GM23248 (cell line): ENCODE data around the gene DEFB113. TPM values are rescaled to one million over a fixed set of nuclear protein-coding genes. Genes with fewer than 3 reads are reported as not detected.

Source experiments
- DNase-seq: peaks from one replicate; pipeline ENCODE4 v3.0.0-alpha.2; 2015
- H2AFZ ChIP-seq: fragments of 200-600 bp; sonication (generic); 2 replicates; pipeline ENCODE4 v1.6.1; 2016; ENCODE audit warnings: antibody characterized with exemption
- H3F3A ChIP-seq: fragments of 200-600 bp; sonication (generic); 2 replicates; pipeline ENCODE4 v1.6.1; 2016; ENCODE audit warnings: mild to moderate bottlenecking, antibody characterized with exemption, mixed run types; ENCODE audit not compliant: insufficient read depth
- H3K27ac ChIP-seq: fragments of 200-600 bp; sonication (generic); 2 replicates; pipeline ENCODE4 v1.5.1; 2016; ENCODE audit warnings: mild to moderate bottlenecking
- H3K27me3 ChIP-seq: fragments of 200-600 bp; sonication (generic); replicated peaks from 2 replicates; pipeline ENCODE4 v1.6.1; 2016; ENCODE audit warnings: mild to moderate bottlenecking; ENCODE audit not compliant: insufficient read depth
- H3K36me3 ChIP-seq: fragments of 200-600 bp; sonication (generic); 2 replicates; pipeline ENCODE4 v1.6.1; 2016; ENCODE audit warnings: low read depth, mild to moderate bottlenecking
- H3K4me1 ChIP-seq: fragments of 200-600 bp; sonication (generic); 2 replicates; pipeline ENCODE4 v1.6.1; 2016; ENCODE audit warnings: mild to moderate bottlenecking; ENCODE audit not compliant: insufficient read depth
- H3K4me2 ChIP-seq: fragments of 200-600 bp; sonication (generic); one replicate; pipeline ENCODE4 v1.6.1; 2016; ENCODE audit warnings: mild to moderate bottlenecking; ENCODE audit not compliant: unreplicated experiment
- H3K4me3 ChIP-seq: fragments of 200-600 bp; sonication (generic); 2 replicates; pipeline ENCODE4 v1.5.1; 2016; ENCODE audit warnings: mild to moderate bottlenecking
- H3K79me2 ChIP-seq: fragments of 200-600 bp; sonication (generic); 2 replicates; pipeline ENCODE4 v1.6.1; 2016; ENCODE audit warnings: mild to moderate bottlenecking; ENCODE audit not compliant: insufficient read depth
- H3K9ac ChIP-seq: fragments of 200-600 bp; sonication (generic); 2 replicates; pipeline ENCODE4 v1.6.1; 2016; ENCODE audit warnings: mild to moderate bottlenecking
- H3K9me2 ChIP-seq: fragments of 200-600 bp; sonication (generic); 2 replicates; pipeline ENCODE4 v1.6.1; 2016; ENCODE audit warnings: mixed run types, mild to moderate bottlenecking, moderate library complexity; ENCODE audit not compliant: insufficient read depth
- H3K9me3 ChIP-seq: fragments of 200-600 bp; sonication (generic); one replicate; pipeline ENCODE4 v1.6.1; 2017; ENCODE audit warnings: low read depth
- H4K20me1 ChIP-seq: fragments of 200-600 bp; sonication (generic); 2 replicates; pipeline ENCODE4 v1.6.0; 2016; ENCODE audit not compliant: insufficient read depth
- EZH2 ChIP-seq: fragments of 200-600 bp; sonication (generic); IDR thresholded peaks from 2 replicates; pipeline ENCODE4 v1.6.1; 2018; ENCODE audit warnings: antibody characterized with exemption, mild to moderate bottlenecking; ENCODE audit not compliant: insufficient read depth, poor library complexity, severe bottlenecking
- EZH2phosphoT487 ChIP-seq: fragments of 200-600 bp; sonication (generic); IDR thresholded peaks from 2 replicates; pipeline ENCODE4 v1.6.1; 2018; ENCODE audit warnings: antibody characterized with exemption, moderate library complexity, mild to moderate bottlenecking, low read depth; ENCODE audit not compliant: insufficient read depth
- WGBS, 2 experiments: methylation state at CpG; one replicate each; pipeline ENCODE4 v1.1.6; 2015 to 2017; ENCODE audit warnings: low lambda C conversion rate in 2 of 2, low coverage in 1 of 2; ENCODE audit errors: missing lambda C conversion rate in 2 of 2; 5-methylcytosine and 5-hydroxymethylcytosine counted together
- in situ Hi-C: fragments of 300-500 bp; cut with MboI; formaldehyde crosslinking; loops from 2 replicates; pipeline ENCODE4 v1.15.0; 2020
- polyA plus RNA-seq: library from polyadenylated mRNA; unstranded; fragments of >200 nt; fragmentation: Nextera tagmentation; extraction: Ambion mirVana; gene quantifications from 2 replicates; pipeline ENCODE4 v1.2.1, GENCODE V29; 2016
- total RNA-seq: library from RNA; depleted of rRNA; stranded (reverse); fragments of >200 nt; shearing (Covaris generic); gene quantifications from 2 replicates; pipeline ENCODE4 v1.2.3, GENCODE V29; 2014

DEFB113 gene
- total and polyA plus RNA-seq, 2 experiments from 2014 or later, result not detected

- DNase-seq, result no peak
- TF ChIP-seq EZH2phosphoT487, result no peak
- no peak for TF ChIP-seq EZH2
- H4K20me1 ChIP-seq, result no peaks in the 10 kb centered on the region
- no peaks in the 10 kb centered on the region for H3K9me3 ChIP-seq
- H3K9me2 ChIP-seq, result no peaks in the 10 kb centered on the region
- no peak overlapping the region for H3K4me3 ChIP-seq
- H3K4me2 ChIP-seq, result no peak overlapping the region
- H3F3A ChIP-seq, result no peaks in the 10 kb centered on the region
- H3K4me1 ChIP-seq, result no peaks in the 10 kb centered on the region
- H3K27ac ChIP-seq, result no peak overlapping the region
- no peak overlapping the region for H3K9ac ChIP-seq
- in situ Hi-C loops, result no loop called here
- no peaks in the 10 kb centered on the region for H3K79me2 ChIP-seq
- H3K36me3 ChIP-seq, result no peaks in the 10 kb centered on the region
- 14 to 27% methylated on average over 3 of the region's 3 CpGs for WGBS, 2 experiments
- no peak overlapping the region for H2AFZ ChIP-seq
- no peaks in the 10 kb centered on the region for H3K27me3 ChIP-seq
These were observed 34.0 kb downstream of the DEFB113 start for GRCh38 chr6:49935387-49935786.

GRCh38 chr6:49934770-49935169 lies 34.7 kb downstream of the DEFB113 start:
- Histone ChIP-seq H4K20me1 (no peaks in the 10 kb centered on the region), H3K27ac (no peak overlapping the region), H3F3A (no peaks in the 10 kb centered on the region), H3K4me1 (no peaks in the 10 kb centered on the region), H3K9ac (no peak overlapping the region), H2AFZ (no peak overlapping the region), H3K79me2 (no peaks in the 10 kb centered on the region), H3K4me2 (no peak overlapping the region), H3K9me3 (no peaks in the 10 kb centered on the region), H3K9me2 (no peaks in the 10 kb centered on the region), H3K4me3 (no peak overlapping the region), H3K36me3 (no peaks in the 10 kb centered on the region), H3K27me3 (no peaks in the 10 kb centered on the region)
- in situ Hi-C loops, result no loop called here
- 0 to 5% methylated on average over 1 of the region's 1 CpG for WGBS, 2 experiments
- no peak for DNase-seq
- TF ChIP-seq EZH2phosphoT487 (no peak), EZH2 (no peak)

DNA sequence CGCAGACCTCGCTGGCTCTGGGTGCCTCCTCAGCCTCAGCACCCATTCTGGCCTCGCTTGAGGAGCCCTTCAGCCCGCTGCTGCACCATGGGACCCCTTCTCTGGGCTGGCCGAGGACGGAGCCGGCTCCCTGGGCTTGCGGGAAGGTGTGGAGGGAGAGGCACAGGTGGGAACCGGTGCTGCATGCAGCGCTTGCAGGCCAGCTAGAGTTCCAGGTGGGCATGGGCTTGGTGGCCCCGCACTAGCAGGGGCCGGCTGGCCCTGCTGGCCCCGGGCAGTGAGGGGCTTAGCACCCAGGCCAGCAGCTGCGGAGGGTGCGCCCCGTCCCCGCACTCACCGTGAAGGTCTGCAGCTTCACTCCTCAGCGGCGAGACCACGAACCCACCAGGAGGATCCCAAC lies 35.9 kb downstream of the DEFB113 start:
- H2AFZ ChIP-seq, result no peak overlapping the region

DNA sequence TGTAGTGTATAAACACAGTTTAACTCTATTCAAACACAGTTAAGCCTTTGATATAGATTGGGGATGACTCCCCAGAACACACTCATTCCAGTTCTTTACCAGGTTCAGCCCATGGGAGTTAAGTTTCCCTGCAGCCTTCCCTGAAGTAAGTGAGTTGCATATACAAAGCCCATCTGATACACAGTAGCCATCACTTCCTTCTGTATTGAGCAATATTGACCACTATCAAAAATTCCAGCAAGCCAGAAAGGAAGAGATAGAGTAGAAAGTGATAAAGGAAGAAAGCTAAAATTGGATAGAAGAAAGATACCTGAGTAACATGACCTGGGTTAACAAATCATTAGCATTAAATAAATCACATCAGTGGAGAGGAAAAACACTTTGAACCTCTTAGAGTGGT lies 40.1 kb downstream of the DEFB113 start:
- H3K79me2 ChIP-seq, result no peaks in the 10 kb centered on the region
- no peaks in the 10 kb centered on the region for H4K20me1 ChIP-seq
- no peaks in the 10 kb centered on the region for H3K9me3 ChIP-seq
- no peaks in the 10 kb centered on the region for H3F3A ChIP-seq
- no peaks in the 10 kb centered on the region for H3K9me2 ChIP-seq
- H3K4me2 ChIP-seq, result no peak overlapping the region
- H3K9ac ChIP-seq, result no peak overlapping the region
- DNase-seq, result no peak
- H2AFZ ChIP-seq, result no peak overlapping the region
- no peaks in the 10 kb centered on the region for H3K27me3 ChIP-seq
- no peak overlapping the region for H3K27ac ChIP-seq
- TF ChIP-seq EZH2phosphoT487, result no peak
- no peak for TF ChIP-seq EZH2
- no peak overlapping the region for H3K4me3 ChIP-seq
- no peaks in the 10 kb centered on the region for H3K4me1 ChIP-seq
- in situ Hi-C loops, result no loop called here
- no peaks in the 10 kb centered on the region for H3K36me3 ChIP-seq

More for the DNA sequence above, 35.9 kb downstream of the DEFB113 start:
- TF ChIP-seq EZH2, result no peak
- no peak for TF ChIP-seq EZH2phosphoT487
- Histone ChIP-seq H4K20me1 (no peaks in the 10 kb centered on the region), H3K4me1 (no peaks in the 10 kb centered on the region), H3K36me3 (no peaks in the 10 kb centered on the region), H3K4me2 (no peak overlapping the region), H3K9ac (no peak overlapping the region), H3K27ac (no peak overlapping the region), H3K9me2 (no peaks in the 10 kb centered on the region), H3F3A (no peaks in the 10 kb centered on the region), H3K79me2 (no peaks in the 10 kb centered on the region), H3K27me3 (no peaks in the 10 kb centered on the region), H3K9me3 (no peaks in the 10 kb centered on the region), H3K4me3 (no peak overlapping the region)
- no peak for DNase-seq
- WGBS, 2 experiments, result 55 to 63% methylated on average over 15 to 17 of the region's 21 CpGs
- in situ Hi-C loops, result no loop called here

DNA sequence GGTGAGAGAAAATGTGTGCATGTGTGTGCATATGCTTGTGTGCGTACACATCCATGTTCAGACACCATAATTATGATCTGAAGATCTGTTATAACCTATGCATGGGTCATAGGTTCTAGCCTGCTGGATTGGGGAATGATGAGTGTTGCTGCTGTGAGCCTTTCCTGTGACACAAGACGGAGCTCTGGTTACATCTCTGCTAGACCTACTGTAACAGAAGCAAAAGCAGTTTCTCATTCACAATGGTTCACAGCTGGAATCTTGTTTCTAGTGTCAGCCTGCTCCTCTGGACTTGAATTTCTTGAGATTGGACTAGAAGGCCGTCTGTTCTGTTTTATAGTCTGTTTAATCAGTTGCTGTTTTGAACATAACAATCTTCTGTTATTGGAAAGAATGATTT lies 45.6 kb downstream of the DEFB113 start:
- no peaks in the 10 kb centered on the region for H4K20me1 ChIP-seq
- no peak overlapping the region for H2AFZ ChIP-seq
- no peak overlapping the region for H3K4me3 ChIP-seq
- no peak for TF ChIP-seq EZH2phosphoT487
- TF ChIP-seq EZH2, result no peak
- no peak overlapping the region for H3K4me2 ChIP-seq
- no peak overlapping the region for H3K27ac ChIP-seq
- H3K9me2 ChIP-seq, result no peaks in the 10 kb centered on the region
- in situ Hi-C loops, result no loop called here
- H3K79me2 ChIP-seq, result no peaks in the 10 kb centered on the region
- H3K9ac ChIP-seq, result no peak overlapping the region
- WGBS, 2 experiments, result 10 to 15% methylated on average over 3 of the region's 3 CpGs
- DNase-seq, result no peak
- H3K27me3 ChIP-seq, result no peaks in the 10 kb centered on the region
- H3F3A ChIP-seq, result no peaks in the 10 kb centered on the region
- no peaks in the 10 kb centered on the region for H3K9me3 ChIP-seq
- no peaks in the 10 kb centered on the region for H3K4me1 ChIP-seq
- no peaks in the 10 kb centered on the region for H3K36me3 ChIP-seq
